ENCODE measurements around the gene ZSCAN29.
A peak's percentile ranks its signal among the peaks of the same experiment; 100 is the strongest.
"Not testable (repeated sequence)": the region's sequence is repeated elsewhere in the genome, so short reads cannot be mapped to it uniquely, and the experiment has no call there.

The ZSCAN29 gene

DNA sequence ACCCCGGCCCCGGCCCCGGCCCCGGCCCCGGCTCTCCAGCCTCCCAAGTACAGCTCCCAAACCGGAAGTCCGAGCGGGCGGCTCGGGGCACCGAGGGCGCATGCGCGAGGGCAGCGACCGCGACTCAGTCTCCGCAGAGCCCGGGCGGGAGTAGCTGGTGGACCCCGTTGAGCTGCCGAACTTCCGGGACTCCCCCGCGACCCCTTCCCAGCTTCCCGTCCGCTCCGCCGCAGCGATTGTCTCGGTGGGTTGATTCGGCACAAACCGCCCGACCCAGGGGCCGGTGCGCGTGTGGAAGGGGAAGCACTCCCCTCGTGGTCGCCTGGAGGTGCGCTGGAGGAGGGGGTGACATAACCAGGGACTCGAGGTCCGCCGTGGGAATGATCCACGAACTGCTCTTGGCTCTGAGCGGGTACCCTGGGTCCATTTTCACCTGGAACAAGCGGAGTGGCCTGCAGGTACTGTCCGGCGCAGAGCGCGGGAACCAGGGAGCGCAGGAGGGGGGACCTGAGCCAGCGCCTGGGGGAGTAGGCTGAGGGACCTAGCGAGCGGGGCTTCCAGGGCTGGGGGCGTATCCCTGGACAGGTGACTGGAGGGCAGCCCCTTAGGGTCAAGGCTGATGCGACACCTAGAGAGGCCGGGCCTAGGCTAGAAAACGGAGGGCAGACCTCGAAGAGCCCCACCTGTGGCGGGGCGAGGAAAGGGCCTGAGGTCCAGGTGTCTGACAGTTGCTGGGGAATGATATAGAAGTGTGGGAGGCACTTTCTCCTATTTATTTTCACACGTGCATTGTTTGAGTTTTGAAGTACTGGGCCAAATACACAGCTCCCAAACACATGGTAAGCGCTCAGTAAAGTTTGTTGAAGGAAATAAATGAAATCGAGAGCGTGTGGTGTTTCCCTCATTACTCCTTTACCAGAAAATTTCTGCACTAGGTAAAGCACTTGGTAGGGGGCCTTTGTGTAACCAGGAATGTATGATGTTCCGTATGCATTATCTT, at the start of gene ZSCAN29, which contains the start of gene TUBGCP4:
ZSCAN29 (minus strand) TSS at position 69 of the 1,000 bp plus-strand sequence. CDS start 1,130 bp downstream, outside the sequence.
TUBGCP4 (plus strand) TSS at position 127 of the 1,000 bp plus-strand sequence; CDS start at position 381, 254 bp downstream.
- DNase-seq (ENCODE audit: low read depth, low spot score) = peak; percentile 51

DNA sequence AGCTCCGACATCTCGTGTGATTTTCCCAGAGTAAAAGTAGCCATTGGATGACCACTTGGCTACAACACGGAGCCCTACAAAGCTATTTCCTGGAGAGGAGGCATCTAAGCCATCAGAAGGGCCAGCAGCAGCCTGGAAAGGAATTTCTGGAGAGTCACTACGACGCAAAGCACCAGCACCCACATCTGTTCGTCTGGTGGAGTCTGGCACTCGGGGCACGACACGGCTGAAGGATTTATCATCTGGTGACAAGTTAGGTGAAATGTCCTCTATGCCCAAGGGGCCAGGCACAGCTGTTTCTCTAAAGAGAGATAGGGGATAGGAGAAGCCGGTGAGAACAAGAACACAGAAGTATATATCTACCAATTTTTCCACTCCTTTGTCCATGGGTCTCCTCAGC, 49.6 kb upstream of the ZSCAN29 start:
- DNase-seq (ENCODE audit: low read depth, low spot score) = no peak

DNA sequence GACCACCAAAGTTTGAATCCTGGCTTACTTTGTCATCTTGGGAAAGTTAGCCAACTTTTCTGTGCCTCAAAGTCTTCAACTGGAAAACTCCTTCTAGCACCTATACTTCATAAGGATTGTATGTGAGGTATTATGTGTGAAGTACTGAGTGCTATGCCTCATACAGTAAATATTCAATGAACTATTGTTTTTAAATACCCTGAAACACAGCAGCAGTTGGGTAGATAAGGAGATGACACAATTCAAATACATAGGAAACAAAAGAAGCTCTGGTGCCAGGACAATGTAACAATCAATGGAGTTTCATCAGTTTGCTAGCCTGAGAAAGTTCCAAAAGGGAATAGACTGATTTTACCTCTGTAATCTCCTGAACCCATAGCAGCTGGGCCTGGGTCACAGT, 43.4 kb upstream of the ZSCAN29 start:
- DNase-seq (ENCODE audit: low read depth, low spot score) = no peak

DNA sequence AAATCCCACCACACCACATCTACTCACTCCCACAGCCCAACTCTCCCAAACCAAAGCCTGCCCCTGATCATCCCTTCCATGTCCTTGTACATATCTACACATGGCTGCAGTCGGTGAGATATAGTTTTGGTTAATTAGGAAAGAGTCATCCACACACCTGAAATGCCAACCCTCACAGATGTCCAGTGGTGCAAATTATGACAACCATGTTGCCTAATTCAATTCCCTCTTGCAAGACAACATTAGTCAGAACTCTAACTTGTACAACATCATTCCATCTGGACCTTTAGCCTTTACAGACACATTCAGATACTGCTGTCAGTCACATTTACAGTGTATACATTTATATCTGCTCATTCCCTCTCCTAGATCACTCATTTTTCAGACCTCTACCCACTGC, 41.3 kb upstream of the ZSCAN29 start:
- no peak for DNase-seq (ENCODE audit: low read depth, low spot score)

DNA sequence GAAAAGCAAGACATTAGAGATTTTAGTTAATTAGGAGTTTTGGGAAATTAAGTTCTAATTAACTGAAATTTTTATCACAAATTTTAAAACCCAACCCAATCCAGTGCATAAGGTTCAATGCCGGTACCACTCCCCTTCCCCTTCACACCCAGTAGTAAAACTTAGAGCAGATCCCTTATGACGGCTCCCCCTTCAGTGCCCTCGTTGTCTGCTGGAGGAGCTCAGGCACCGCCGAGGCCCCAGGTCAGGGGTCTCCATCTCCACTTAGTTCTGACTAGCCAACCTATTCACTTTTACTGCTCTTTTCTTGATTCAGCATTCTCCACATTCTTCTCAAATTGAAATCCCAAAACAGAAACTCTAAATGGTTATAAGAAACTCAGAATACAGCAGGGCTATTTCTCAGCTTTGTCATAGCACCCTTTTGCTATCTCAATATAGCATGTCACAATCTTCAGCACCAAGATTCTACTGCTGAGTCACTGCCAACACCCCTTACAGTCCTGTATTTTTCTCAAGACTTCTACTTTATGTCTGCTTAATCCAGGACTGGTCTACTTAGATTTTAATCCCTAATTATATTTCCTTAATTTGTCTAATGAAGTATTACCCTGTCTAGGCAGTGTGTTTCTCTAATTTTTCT, 39.9 kb upstream of the ZSCAN29 start:
- no peak for DNase-seq (ENCODE audit: low read depth, low spot score)

- DNase-seq (ENCODE audit: low read depth, low spot score) = no peak
Observed at GRCh38 chr15:43408789-43409188, 37.9 kb upstream of the ZSCAN29 start.

GRCh38 chr15:43406808-43407207, 36.0 kb upstream of the ZSCAN29 start:
- no peak for DNase-seq (ENCODE audit: low read depth, low spot score)

- no peak for DNase-seq (ENCODE audit: low read depth, low spot score)
Observed at GRCh38 chr15:43406189-43406588, 35.3 kb upstream of the ZSCAN29 start.

DNA sequence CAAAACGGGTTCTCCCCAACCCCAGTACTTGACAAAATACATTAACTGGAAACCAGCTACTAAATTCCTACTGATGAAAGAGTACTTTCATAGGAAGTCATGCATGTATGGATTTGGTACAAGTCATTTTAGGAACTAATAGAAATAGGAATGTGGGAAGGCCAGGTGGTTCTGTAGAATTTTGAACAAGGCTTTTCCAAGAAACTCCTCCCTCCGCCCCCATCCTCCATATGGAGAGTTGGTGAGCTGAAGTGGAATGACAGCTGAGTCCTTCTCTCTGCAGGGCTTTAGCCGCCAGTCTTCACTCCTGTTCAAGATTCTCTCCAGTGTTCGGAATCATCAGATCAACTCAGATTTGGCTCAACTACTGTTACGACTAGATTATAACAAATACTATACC, 33.3 kb upstream of the ZSCAN29 start:
- DNase-seq (ENCODE audit: low read depth, low spot score) = no peak

- DNase-seq (ENCODE audit: low read depth, low spot score) = no peak
Observed at GRCh38 chr15:43403616-43404015, 32.8 kb upstream of the ZSCAN29 start.

- no peak for DNase-seq (ENCODE audit: low read depth, low spot score)
Observed at GRCh38 chr15:43402255-43402654, 31.4 kb upstream of the ZSCAN29 start.

- not testable (repeated sequence) for DNase-seq (ENCODE audit: low read depth, low spot score)
Observed at GRCh38 chr15:43393592-43393991, 22.7 kb upstream of the ZSCAN29 start.

DNA sequence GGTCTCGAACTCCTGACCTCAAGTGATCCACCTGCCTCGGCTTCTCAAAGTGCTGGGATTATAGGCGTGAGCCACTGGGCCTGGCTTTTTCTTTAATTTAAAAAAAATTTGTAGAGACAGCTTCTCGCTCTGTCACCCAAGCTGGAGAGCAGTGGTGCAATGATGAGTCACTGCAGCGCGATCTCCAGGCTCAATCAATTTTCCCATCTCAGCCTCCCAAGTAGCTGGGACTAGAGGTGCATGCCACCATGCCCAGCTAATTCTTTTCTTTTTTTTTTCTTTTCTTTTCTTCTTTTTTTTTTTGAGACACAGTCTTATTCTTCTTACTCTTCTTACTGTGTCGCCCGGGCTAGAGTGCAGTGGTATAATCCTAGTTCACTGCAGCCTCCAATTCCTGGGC, 19.9 kb upstream of the ZSCAN29 start:
- no peak for DNase-seq (ENCODE audit: low read depth, low spot score)

DNA sequence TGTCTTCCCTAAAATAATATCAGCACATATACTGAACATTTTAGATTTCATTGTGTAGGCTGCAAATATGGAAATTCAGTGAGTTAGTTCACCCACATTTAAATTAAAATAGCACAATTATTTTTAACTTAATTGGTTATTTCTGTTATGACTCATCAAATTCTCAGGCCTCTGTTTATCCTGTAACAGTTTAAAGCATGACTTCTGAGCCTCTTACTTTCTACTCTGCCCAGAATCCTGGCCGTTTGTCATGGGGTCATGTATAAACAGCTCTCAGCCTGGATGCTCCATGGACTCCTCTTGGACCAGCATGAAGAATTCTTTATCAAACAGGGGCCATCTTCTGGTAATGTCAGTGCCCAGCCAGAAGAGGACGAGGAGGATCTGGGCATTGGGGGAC, 12.2 kb upstream of the ZSCAN29 start:
- no peak for DNase-seq (ENCODE audit: low read depth, low spot score)

DNA sequence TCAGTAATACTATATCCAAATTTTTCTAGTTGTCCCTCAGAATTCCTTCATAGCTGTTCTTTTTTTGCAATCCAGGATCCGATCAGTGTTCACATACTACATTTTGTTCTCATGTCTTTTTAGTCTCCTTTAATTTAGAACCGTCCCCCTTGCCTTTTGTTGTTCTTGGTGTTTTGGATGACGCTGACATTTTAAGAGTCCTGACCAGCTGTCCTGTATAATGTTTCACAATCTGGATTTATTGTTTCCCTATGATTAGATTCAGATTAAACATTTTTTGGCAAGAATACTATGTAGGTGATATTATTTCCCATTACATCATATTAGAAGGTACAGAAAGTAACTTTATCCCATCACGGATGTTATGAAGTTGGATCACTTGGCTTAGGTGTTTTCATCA, 11.5 kb upstream of the ZSCAN29 start:
- no peak for DNase-seq (ENCODE audit: low read depth, low spot score)

DNA sequence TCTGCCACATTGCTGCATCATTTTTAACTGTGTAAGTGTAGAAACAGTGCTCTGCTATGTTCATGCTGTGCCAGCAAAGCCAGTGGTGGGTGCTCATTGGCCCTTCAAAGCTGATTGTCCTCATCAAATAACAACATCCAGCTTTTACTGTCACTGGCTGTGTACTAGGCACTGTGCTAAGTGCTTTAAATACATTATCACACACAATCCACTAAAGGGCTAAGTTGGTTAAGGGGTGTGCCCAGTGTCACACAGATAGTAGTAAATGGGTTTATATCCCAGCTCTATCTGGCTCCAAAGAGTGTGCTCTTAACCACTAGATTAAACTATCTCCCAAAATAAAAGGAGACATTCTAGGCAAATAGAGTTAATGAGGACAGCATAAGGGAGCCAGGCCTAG, 7.8 kb upstream of the ZSCAN29 start:
- DNase-seq (ENCODE audit: low read depth, low spot score) = no peak

- DNase-seq (ENCODE audit: low read depth, low spot score) = no peak
Observed at GRCh38 chr15:43376017-43376705, 5.3 kb upstream of the ZSCAN29 start.

DNA sequence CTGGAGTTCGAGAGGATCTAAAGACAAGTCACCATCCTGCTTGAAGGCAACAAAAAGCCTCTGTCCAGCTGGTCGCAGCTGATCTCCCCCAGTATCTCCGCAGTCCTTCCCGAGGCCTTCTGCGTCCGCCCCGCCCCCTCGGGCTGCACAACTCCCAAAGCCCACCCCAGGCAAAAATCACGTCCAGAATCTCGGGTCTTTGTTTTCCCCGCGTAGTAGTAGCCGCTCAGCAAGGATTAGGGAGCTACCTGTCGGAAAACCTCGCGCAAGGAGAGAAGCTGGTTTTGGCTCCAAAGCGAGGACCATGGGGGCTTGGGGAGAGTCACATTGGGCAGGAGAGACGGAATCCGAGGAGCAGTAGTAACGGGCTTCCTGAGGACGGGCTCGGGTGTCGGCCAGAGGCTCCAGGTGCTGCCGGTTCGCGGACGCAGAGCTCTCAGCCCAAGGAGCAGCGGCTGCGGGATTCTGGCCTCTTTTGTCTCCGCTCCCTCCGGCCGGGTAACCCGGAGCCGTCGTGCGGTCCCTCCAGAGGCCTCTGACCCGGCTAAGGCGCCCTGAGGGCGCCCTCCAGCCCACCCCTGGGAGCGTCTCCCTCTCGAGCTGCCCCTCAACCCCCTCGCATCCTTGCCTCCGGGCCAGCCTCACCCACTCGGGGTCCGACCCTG, 401 bp downstream of the ZSCAN29 start:
- DNase-seq (ENCODE audit: low read depth, low spot score) = no peak

DNA sequence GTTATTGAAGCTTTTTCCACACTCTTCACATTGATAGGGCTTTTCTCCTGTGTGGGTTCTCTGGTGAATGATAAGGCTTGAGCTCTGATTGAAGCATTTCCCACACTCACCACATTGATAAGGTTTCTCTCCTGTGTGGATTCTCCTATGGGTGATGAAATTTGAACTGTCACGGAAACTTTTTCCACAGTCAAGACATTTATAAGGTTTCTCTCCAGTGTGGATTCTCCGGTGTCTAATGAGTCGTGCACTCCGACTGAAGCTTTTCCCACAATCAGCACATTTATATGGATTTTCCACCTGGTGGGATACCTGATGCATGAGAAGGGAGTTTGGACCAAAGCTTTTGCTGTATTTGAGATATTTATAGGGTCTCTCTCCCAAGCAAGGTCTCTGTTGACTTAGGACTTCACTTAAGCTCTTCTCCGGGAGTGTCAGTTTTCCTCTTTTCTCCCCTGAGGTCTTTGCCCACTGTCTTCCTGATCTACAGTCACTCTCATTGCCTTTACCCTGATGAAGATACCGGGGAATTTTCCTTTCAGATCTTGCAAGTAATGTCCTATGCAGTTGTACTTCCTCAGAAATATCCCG, 9.4 kb downstream of the ZSCAN29 start:
- no peak for DNase-seq (ENCODE audit: low read depth, low spot score)

DNA sequence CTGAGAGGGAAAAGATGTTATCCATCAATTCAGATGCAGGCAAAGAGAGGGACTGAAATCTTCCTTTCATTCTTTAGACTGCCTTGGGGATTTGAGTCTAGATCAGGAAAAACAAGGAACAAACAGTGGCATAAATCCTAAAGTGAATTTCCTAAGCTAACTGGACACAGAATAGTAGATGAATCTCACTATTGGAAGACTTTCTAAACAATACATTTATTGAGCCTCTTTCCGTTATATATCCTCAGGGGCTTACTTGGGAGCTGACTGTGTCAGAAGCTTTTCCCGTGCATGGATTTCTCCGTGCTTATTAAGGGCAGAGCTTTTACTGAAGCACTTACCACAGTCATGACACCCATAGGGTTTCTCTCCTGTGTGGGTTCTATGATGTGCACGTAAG, 10.0 kb downstream of the ZSCAN29 start:
- no peak for DNase-seq (ENCODE audit: low read depth, low spot score)

- no peak for DNase-seq (ENCODE audit: low read depth, low spot score)
Observed at GRCh38 chr15:43352693-43353382, 18.0 kb downstream of the ZSCAN29 start.
